Upper lobe of left lung (tissue), 4 donors: Measurements from ENCODE around the gene CCBE1.

ENCODE experiments used
- CTCF ChIP-seq, 6 experiments: fragments of 450-650 bp in 4 of 6; fragments of 200-600 bp in 2 of 6; sonication (generic) in 2 of 6; IDR thresholded peaks; one replicate each; pipeline ENCODE4 v1.5.1; 2016 to 2019; ENCODE audit warnings: antibody characterized with exemption in 6 of 6
- EP300 ChIP-seq, 4 donors: sonication (generic); formaldehyde crosslinking; IDR thresholded peaks; one replicate each; pipeline ENCODE4 v1.5.1; 2017; ENCODE audit warnings: antibody characterized with exemption in 4 of 4, control low read depth in 2 of 4
- POLR2A ChIP-seq, 4 donors: fragments of 450-650 bp; IDR thresholded peaks; one replicate each; pipeline ENCODE4 v1.5.1; 2016 to 2017; ENCODE audit warnings: antibody characterized with exemption in 4 of 4, mild to moderate bottlenecking in 2 of 4

- no peak for TF ChIP-seq CTCF (IDR thresholded peaks at IDR 0.05)
- no peak for TF ChIP-seq POLR2A (IDR thresholded peaks at IDR 0.05)
- TF ChIP-seq EP300 (IDR thresholded peaks at IDR 0.05), result no peak
Measured at GRCh38 chr18:59505356-59505755, 191.9 kb downstream of the CCBE1 start.
